Stimulated activated naive B cell treated with anti-CD40 and anti-IgM and Interleukin-4, amounts not matched to agents 10 μg/mL and 1 μg/mL and 100 μg/mL, for 72 hours (primary cell): ENCODE measurements around the gene EGF.

Experiments used
- ATAC-seq, 2 donors: fragments of 150-1000 bp; cut with Tn5 transposase; replicated peaks; 2 replicates each; pipeline ENCODE4 v1.10.0; 2021; ENCODE audit warnings: moderate library complexity in 1 of 2
- DNase-seq: peaks from one replicate; pipeline ENCODE4 v3.0.0; 2021
- H3K27ac Mint-ChIP-seq: one replicate; pipeline ENCODE4 v1.8.0; 2022; ENCODE audit warnings: mild to moderate bottlenecking, mixed read lengths
- H3K27me3 Mint-ChIP-seq, 2 donors: one replicate each; pipeline ENCODE4 v1.8.0; 2022; ENCODE audit warnings: mixed read lengths in 2 of 2
- H3K36me3 Mint-ChIP-seq, 2 donors: one replicate each; pipeline ENCODE4 v1.8.0; 2022; ENCODE audit warnings: mixed read lengths in 2 of 2, mild to moderate bottlenecking in 1 of 2
- H3K4me1 Mint-ChIP-seq, 2 donors: one replicate each; pipeline ENCODE4 v1.8.0; 2022; ENCODE audit warnings: mixed read lengths in 2 of 2, mild to moderate bottlenecking in 1 of 2
- H3K4me3 Mint-ChIP-seq, 2 donors: one replicate each; pipeline ENCODE4 v1.8.0; 2022; ENCODE audit warnings: mild to moderate bottlenecking in 2 of 2, mixed read lengths in 2 of 2, moderate library complexity in 1 of 2
- H3K9me3 Mint-ChIP-seq, 2 donors: one replicate each; pipeline ENCODE4 v1.8.0; 2022; ENCODE audit warnings: mixed read lengths in 2 of 2, mild to moderate bottlenecking in 1 of 2

Gene EGF

GRCh38 chr4:110004556-110004955, 91.9 kb downstream of the EGF start:
- Mint-ChIP-seq H3K27ac (no peak overlapping the region), H3K27me3 (peaks cover 0 to 5% of the 10 kb centered on the region in 2 donors), H3K9me3 (no peaks in the 10 kb centered on the region), H3K4me1 (peaks cover 0 to 2% of the 10 kb centered on the region in 2 donors), H3K4me3 (no peak overlapping the region), H3K36me3 (no peaks in the 10 kb centered on the region)
- ATAC-seq: no peak
- no peak for DNase-seq

GRCh38 chr4:110005461-110006056, 92.9 kb downstream of the EGF start:
- Mint-ChIP-seq H3K27me3 (peaks cover 0 to 4% of the 10 kb centered on the region in 2 donors), H3K4me3 (no peak overlapping the region), H3K4me1 (peaks cover 0 to 2% of the 10 kb centered on the region in 2 donors), H3K9me3 (no peaks in the 10 kb centered on the region), H3K27ac (no peak overlapping the region), H3K36me3 (no peaks in the 10 kb centered on the region)
- DNase-seq: no peak
- peak; percentile 57 to 71 for ATAC-seq

- DNase-seq (no peak), ATAC-seq (no peak)
- Mint-ChIP-seq H3K27me3 (peaks cover 0 to 4% of the 10 kb centered on the region in 2 donors), H3K4me3 (no peak overlapping the region), H3K4me1 (peaks cover 0 to 2% of the 10 kb centered on the region in 2 donors), H3K36me3 (no peaks in the 10 kb centered on the region), H3K9me3 (no peaks in the 10 kb centered on the region), H3K27ac (no peak overlapping the region)
These were observed 94.5 kb downstream of the EGF start for GRCh38 chr4:110007217-110007616.

- Mint-ChIP-seq H3K27me3 (peaks cover 0 to 4% of the 10 kb centered on the region in 2 donors), H3K4me1 (peaks cover 0 to 2% of the 10 kb centered on the region in 2 donors), H3K27ac (no peak overlapping the region), H3K4me3 (no peak overlapping the region), H3K9me3 (no peaks in the 10 kb centered on the region), H3K36me3 (no peaks in the 10 kb centered on the region)
- DNase-seq (no peak), ATAC-seq (no peak)
These were observed 95.9 kb downstream of the EGF start for GRCh38 chr4:110008540-110008939.

- ATAC-seq: no peak
- H3K4me3 Mint-ChIP-seq: no peak overlapping the region
- H3K4me1 Mint-ChIP-seq: peaks cover 0 to 2% of the 10 kb centered on the region in 2 donors
- DNase-seq: no peak
- no peaks in the 10 kb centered on the region for H3K36me3 Mint-ChIP-seq
- no peak overlapping the region for H3K27ac Mint-ChIP-seq
- H3K9me3 Mint-ChIP-seq: no peaks in the 10 kb centered on the region
- H3K27me3 Mint-ChIP-seq: peaks cover 0 to 4% of the 10 kb centered on the region in 2 donors
These were observed 96.9 kb downstream of the EGF start for GRCh38 chr4:110009550-110009949.

GRCh38 chr4:110010797-110011196, 98.1 kb downstream of the EGF start:
- no peak for ATAC-seq

GRCh38 chr4:110012917-110013316, 100.2 kb downstream of the EGF start:
- no peaks in the 10 kb centered on the region for H3K36me3 Mint-ChIP-seq
- ATAC-seq (no peak), DNase-seq (no peak)
- H3K4me3 Mint-ChIP-seq: no peak overlapping the region
- no peak overlapping the region for H3K27ac Mint-ChIP-seq
- peaks cover 2 to 3% of the 10 kb centered on the region in 2 donors for H3K9me3 Mint-ChIP-seq
- no peaks in the 10 kb centered on the region for H3K27me3 Mint-ChIP-seq
- H3K4me1 Mint-ChIP-seq: no peaks in the 10 kb centered on the region

More at GRCh38 chr4:110010797-110011196, 98.1 kb downstream of the EGF start:
- Mint-ChIP-seq H3K9me3 (no peaks in the 10 kb centered on the region), H3K4me1 (no peaks in the 10 kb centered on the region), H3K27ac (no peak overlapping the region), H3K4me3 (no peak overlapping the region), H3K36me3 (no peaks in the 10 kb centered on the region), H3K27me3 (no peaks in the 10 kb centered on the region)
- DNase-seq: no peak

GRCh38 chr4:110014233-110014632, 101.5 kb downstream of the EGF start:
- ATAC-seq: no peak
- H3K4me1 Mint-ChIP-seq: no peaks in the 10 kb centered on the region
- H3K27me3 Mint-ChIP-seq: no peaks in the 10 kb centered on the region
- no peak for DNase-seq
- H3K36me3 Mint-ChIP-seq: no peaks in the 10 kb centered on the region
- H3K4me3 Mint-ChIP-seq: no peak overlapping the region
- H3K9me3 Mint-ChIP-seq: peaks cover 2 to 3% of the 10 kb centered on the region in 2 donors
- H3K27ac Mint-ChIP-seq: no peak overlapping the region

- no peaks in the 10 kb centered on the region for H3K27me3 Mint-ChIP-seq
- H3K36me3 Mint-ChIP-seq: no peaks in the 10 kb centered on the region
- H3K27ac Mint-ChIP-seq: no peak overlapping the region
- peaks cover 5 to 17% of the 10 kb centered on the region in 2 donors for H3K4me1 Mint-ChIP-seq
- no peak for ATAC-seq
- no peak overlapping the region for H3K4me3 Mint-ChIP-seq
- DNase-seq: no peak
- H3K9me3 Mint-ChIP-seq: peaks cover 4 to 6% of the 10 kb centered on the region in 2 donors
These were observed 106.5 kb downstream of the EGF start for GRCh38 chr4:110019153-110019552.

- Mint-ChIP-seq H3K27ac (no peak overlapping the region), H3K27me3 (no peaks in the 10 kb centered on the region), H3K4me3 (no peak overlapping the region), H3K4me1 (peaks cover 5 to 17% of the 10 kb centered on the region in 2 donors), H3K36me3 (no peaks in the 10 kb centered on the region), H3K9me3 (peaks cover 4 to 6% of the 10 kb centered on the region in 2 donors)
- no peak for ATAC-seq
- no peak for DNase-seq
These were observed 107.5 kb downstream of the EGF start for GRCh38 chr4:110020139-110020538.

- no peaks in the 10 kb centered on the region for H3K36me3 Mint-ChIP-seq
- no peak for ATAC-seq
- H3K27ac Mint-ChIP-seq: no peak overlapping the region
- H3K9me3 Mint-ChIP-seq: peaks cover 4 to 6% of the 10 kb centered on the region in 2 donors
- H3K4me3 Mint-ChIP-seq: no peak overlapping the region
- H3K4me1 Mint-ChIP-seq: peaks cover 5 to 17% of the 10 kb centered on the region in 2 donors
- no peak for DNase-seq
- H3K27me3 Mint-ChIP-seq: no peaks in the 10 kb centered on the region
These were observed 108.2 kb downstream of the EGF start for GRCh38 chr4:110020646-110021443.

- Mint-ChIP-seq H3K4me1 (peaks cover 5 to 17% of the 10 kb centered on the region in 2 donors), H3K9me3 (peaks cover 2 to 3% of the 10 kb centered on the region in 2 donors), H3K36me3 (no peaks in the 10 kb centered on the region), H3K4me3 (no peak overlapping the region), H3K27me3 (no peaks in the 10 kb centered on the region), H3K27ac (no peak overlapping the region)
- DNase-seq (no peak), ATAC-seq (no peak)
These were observed 109.8 kb downstream of the EGF start for GRCh38 chr4:110022457-110022856.

GRCh38 chr4:110025056-110025455, 112.4 kb downstream of the EGF start:
- Mint-ChIP-seq H3K9me3 (peaks cover 2 to 3% of the 10 kb centered on the region in 2 donors), H3K27ac (no peak overlapping the region), H3K36me3 (no peaks in the 10 kb centered on the region), H3K4me3 (no peak overlapping the region), H3K4me1 (peaks cover 5 to 14% of the 10 kb centered on the region in 2 donors), H3K27me3 (peaks cover 8 to 11% of the 10 kb centered on the region in 2 donors)
- no peak for DNase-seq
- ATAC-seq: no peak

GRCh38 chr4:110025718-110026117, 113.0 kb downstream of the EGF start:
- Mint-ChIP-seq H3K27ac (no peak overlapping the region), H3K4me1 (peaks cover 2 to 8% of the 10 kb centered on the region in 2 donors), H3K4me3 (no peak overlapping the region), H3K36me3 (no peaks in the 10 kb centered on the region), H3K27me3 (peaks cover 14 to 16% of the 10 kb centered on the region in 2 donors), H3K9me3 (peaks cover 4 to 5% of the 10 kb centered on the region in 2 donors)
- ATAC-seq: no peak
- no peak for DNase-seq

GRCh38 chr4:110032603-110033002, 119.9 kb downstream of the EGF start:
- Mint-ChIP-seq H3K27ac (no peak overlapping the region), H3K27me3 (peaks cover 51 to 61% of the 10 kb centered on the region in 2 donors), H3K36me3 (peaks cover 0 to 3% of the 10 kb centered on the region in 2 donors), H3K4me3 (no peak overlapping the region), H3K9me3 (peaks cover 6 to 9% of the 10 kb centered on the region in 2 donors), H3K4me1 (peaks cover 8 to 24% of the 10 kb centered on the region in 2 donors)
- ATAC-seq (peak; percentile 35 to 61), DNase-seq (no peak)
